Anterior cingulate cortex (tissue), 58 donors: ENCODE results near the gene KEL.

ENCODE experiments used
- DNase-seq, 58 donors: peaks; one replicate each; lab custom pipeline; 2025; lab: John Stamatoyannopoulos, UW

Gene KEL

DNA sequence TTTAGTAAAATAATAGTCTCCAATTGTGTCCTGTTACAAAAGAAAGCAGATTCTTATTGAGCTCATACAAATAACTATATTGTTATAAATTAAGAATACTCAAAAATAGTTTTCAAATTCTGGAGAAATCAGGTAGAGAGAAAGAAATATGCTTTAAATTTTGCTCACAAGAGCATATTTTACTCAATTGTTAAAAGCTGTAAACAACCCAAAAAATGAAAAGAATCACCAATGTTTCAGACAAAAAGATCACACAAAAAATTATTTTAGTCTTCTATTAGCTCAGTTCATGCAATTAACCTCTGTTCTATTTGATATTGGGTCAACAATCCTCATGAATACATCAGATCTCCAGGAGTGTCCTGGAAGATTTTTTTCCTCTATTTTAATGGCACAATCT lies 58.0 kb downstream of the KEL start:
- DNase-seq: no peak

DNA sequence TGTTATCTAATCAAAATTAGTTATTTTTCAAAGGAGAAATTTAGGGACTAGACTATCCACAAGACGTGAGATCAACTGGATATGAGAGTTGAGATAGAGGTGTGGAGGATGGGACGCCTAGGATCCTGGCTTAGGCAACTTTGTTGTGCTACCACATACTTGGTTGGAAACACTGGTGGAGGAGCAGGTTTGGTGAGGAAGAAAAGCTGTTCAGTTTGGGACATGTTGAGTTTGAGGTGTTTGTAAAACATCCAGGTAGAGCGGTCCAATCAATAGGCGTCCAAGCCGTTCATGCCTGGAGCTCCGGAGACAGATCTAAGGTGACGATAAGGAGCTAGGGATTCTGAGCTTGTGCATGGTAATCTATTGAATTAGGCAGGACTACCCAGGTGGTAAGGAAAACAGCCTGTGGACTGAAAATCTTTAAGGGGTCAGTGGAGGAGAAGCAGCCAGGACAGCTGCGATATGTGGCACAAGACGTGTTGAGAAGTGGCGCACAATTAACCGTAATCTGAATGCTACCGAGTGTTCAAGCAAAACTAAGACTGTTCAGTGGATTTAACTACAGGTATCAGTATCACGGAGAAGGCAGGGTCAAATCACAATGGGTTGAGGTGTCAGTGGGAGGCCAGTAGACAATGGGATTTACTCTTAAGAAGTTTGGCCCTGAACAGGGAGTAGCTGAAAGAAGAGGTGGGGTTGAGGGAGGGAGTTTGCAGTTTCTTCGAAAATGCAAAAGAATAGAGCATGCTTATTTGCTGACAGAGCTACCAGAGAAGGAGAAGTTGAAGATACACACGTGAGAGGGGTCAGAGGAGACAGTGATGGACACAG lies 60.5 kb downstream of the KEL start:
- DNase-seq: no peak

DNA sequence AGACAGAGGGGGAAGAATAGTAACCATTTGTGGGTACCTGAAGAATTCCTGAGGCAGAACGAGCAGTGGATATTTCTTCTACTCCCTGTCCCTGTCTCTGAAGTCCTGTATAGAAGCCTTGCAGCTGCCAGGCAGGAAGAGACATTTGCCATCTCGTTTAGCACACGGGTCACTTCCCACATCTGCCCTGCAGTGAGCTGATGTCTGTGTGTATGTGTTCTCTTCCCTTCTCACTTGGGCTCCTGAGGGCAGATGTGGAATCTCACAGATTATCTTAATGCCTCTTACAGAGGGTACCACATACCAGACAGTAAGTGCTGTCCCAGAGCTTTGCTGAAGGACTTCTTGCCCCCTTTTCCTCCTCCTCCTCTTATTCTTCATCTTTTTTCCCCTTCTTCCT lies 62.5 kb downstream of the KEL start:
- no peak for DNase-seq

DNA sequence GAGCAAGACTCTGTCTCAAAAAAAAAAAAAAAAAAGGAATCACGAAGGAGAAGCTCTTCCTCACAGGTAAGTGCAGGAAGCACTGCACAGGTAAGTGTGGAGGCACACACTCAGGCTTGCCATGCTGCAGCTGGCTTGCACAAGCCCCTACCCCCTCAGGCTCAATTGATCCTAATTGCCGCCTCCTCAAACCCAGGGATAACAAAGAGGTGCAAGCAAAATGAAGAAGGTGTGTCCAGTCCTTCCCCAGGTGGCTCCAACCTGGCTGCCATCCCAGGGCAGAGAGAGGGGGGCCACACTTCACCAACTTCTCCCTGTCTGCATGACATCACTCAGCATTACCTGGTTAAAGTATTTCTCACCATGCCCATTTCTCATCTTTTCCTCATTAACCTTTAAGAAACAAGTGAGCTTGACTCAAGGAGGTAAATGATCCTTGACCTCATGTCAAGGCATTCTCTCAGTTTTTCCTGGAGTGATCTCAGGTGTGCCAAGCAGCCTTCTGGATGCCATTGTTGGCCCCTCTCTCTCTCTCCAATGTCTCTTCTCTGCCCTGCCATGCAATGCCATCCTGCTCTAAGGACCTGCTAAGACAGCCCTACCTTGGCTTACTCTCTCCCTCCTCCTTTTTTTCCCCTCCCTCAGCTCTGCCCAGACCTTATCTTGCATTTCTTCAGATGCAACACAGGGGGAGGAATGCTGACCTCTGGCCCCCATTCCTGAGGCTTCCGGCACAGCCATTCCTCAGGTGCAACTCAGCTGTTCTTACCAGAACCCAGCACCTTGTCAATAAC lies 63.6 kb downstream of the KEL start:
- DNase-seq: no peak

DNA sequence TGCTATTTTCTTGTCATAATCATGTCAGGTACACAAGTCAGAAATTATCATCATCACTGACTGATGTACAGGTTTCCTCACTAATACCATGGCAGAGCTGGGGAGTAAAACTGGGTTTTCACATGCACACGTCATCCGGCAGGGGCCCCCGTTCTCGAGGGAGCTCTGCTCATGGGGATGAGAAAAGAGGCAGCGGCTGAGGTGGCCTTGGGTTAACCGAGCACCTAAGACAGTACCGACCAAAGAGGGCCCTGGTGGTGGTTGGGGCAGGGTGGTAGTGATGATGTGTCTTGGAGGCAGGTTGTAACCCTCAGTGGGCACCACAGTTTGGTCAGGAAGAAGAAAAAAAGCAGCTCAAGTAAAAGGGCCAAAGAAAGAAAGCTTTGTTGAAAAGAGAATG lies 64.5 kb downstream of the KEL start:
- DNase-seq: no peak

DNA sequence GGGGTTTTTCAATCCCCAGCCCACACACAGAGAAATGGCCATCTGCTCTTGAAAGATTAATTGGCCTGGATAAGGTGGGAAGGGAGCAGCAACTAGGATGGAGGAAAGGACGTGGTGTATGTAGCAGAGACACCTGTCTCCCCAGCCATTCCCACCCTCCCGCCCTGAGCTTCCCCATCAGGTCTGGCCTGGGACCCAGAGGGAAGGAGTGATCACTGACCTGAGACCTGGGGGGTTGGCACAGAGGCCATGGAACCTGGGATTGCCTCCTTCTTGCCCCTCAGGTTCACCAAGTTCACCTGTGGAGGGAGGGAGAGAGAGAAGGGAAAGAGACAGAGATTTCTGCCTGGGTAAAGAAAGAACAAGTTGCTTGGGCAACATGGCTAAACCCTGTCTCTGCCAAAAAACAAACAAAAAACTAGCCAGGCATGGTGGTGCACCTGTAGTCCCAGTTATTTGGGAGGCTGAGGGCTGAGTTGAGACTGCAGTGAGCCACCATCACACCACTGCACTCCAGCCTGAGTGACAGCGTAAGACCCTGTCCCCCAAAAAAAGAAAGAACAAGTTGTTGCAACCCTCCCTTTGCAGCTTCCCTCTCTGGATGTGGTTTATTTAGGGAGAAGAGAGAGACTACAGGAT lies 65.3 kb downstream of the KEL start:
- DNase-seq: no peak

DNA sequence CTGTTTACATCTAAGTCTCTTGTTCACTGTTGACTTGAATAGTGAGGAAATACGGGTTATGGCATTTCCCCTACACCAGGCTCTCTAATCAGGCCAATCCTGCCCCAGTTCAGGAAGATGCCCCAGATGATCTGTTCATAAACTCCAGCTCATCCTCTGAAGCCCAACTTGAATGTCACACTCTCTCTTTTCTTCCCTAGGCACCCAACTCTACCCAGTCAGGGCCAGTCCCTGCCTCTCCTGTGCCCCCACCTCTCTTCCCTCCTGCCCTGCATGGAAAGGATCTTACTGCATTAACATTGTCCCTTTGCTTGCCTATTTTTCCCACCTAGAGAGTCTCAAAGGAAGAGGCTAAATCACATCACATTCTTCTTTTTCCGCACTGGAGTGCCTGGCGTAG lies 66.0 kb downstream of the KEL start:
- no peak for DNase-seq

DNA sequence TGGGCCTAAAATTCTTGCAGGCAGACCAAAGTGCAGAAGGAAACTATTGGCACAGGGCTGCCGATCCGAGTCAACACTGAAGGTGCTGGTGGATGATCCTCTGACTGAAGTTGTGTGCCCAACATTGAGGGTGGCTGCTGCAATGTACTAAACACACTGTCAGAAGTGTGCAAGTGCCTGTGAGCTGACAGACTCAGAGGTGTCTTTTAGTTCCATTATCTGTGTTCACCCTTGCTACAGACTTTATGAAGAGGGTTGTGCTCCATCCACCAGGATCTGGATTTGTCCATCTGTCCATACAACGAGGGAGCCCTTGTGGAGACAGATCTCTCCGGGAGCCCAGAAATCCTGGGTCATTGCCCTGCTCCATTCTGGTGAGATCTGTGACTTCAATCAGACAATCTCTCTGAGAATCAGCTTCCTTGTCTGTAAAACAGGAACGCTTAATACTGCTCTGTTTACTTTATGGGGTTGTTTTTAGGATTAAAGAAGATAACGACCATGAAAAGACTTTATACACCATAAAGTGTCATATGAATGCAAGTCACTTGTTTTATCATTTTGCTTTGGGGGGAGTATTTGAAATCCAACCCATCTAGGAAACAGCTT lies 67.1 kb downstream of the KEL start:
- no peak for DNase-seq

DNA sequence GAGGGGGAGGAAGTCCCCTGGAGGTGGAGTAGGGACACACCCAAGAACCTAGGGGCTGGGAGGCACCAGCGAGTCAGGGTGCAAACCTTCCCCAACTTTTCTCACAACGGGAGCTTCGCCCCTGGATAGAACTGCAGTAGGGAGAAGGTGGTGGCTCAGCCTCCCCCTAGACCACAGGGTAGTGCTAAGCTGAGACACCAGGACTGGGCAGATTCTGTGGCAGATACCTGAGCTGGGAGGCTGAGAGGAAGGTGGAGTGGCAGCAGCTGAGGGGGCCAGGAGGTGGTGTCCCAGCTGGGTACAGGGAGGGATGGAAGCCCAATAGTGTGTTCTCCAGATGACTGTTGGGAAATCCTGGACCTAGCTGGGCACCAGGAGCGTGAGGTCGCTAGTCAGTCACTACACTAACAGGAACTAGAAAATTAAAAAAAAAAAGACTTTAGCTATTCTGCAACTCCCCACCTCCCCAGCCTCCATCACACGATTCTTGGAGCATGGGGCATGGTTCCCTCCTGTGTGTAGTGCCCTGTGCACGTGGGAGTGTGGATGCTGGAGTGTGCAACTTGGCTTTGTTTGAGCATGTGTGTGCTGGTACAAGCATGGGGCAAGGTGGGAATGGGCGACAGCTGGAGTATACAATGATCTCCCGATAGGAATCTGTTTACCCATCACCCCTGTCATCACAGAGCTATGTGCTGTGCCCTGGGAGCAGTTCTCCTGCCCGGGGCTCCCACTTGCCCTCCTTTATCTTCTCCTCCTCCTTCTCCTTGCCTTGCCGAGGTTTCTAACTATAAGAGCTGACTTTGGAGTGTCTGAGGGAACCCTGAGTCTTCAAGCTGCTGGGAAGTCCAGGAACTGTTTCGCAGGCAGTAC lies 67.8 kb downstream of the KEL start:
- DNase-seq: no peak

DNA sequence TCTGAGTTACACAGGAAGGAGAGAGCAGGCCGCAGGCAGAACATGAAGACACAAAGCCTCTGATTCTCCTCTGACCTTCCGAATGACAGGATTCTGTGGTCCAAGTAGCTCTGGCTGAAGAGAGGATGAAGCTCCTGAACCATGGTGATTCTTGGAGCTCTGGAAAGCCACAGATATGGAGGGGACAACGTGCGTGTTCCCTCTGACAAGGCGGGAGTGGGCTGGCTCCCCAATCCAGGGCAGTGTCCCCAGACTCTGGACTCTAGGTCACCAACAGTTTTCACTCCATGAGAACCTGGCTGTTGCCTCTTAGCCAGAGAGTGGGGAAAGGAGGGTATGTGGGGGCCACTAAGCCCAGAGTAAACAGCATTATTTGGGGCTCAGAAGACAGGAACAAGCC lies 69.2 kb downstream of the KEL start:
- no peak for DNase-seq

DNA sequence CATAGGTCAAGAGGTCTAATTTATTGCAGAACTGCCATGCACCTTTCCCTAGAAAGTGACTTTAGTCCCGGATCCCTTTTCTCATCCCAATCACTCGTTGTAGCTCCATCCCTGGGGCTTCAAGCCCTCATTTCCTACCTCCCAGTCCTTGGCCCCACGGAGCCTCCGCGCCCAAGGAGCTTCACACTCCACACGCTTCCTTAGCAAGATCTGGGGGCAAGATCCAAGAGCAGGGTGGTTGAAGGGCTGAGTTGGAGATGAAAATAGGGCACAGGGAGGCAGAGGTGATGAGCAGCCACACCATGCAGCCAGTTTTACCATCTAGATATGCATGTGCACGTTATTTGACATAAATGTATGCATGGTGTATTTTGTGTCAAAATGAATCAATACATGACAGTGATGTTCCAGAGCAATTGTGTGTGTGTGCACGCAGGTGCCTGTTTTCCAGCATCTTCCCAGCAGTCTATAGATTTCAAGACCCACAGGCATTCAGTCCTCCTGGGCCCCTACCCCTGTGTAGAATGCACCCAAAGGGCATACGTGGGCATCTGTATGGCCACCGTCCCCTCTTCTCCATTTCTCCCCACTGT lies 70.6 kb downstream of the KEL start:
- DNase-seq: no peak
